HepG2 (cell line): ENCODE data around the gene SLC50A1. TPM values are rescaled to one million over a fixed set of nuclear protein-coding genes. Genes with fewer than 3 reads are reported as not detected.

ENCODE experiments used
- CBFB ChIP-seq: sonication (generic); formaldehyde crosslinking; IDR thresholded peaks from 2 replicates; pipeline ENCODE4 v1.4.0; 2020; ENCODE audit warnings: missing genetic modification reagents
- DPF2 ChIP-seq: sonication (generic); formaldehyde crosslinking; IDR thresholded peaks from 2 replicates; pipeline ENCODE4 v1.4.0; 2020; ENCODE audit warnings: mild to moderate bottlenecking, low read depth, missing genetic modification reagents, borderline replicate concordance
- KMT2A ChIP-seq: sonication (generic); formaldehyde crosslinking; IDR thresholded peaks from 2 replicates; pipeline ENCODE4 v1.4.0; 2020; ENCODE audit warnings: missing genetic modification reagents
- MAX ChIP-seq: IDR thresholded peaks from 2 replicates; pipeline ENCODE4 v1.6.1; 2012; ENCODE audit warnings: inconsistent platforms
- MYC ChIP-seq: sonication (generic); formaldehyde crosslinking; IDR thresholded peaks from 2 replicates; pipeline ENCODE4 v1.9.0; 2021; ENCODE audit warnings: missing genetic modification reagents, borderline replicate concordance
- NR0B2 ChIP-seq: sonication (generic); formaldehyde crosslinking; IDR thresholded peaks from 2 replicates; pipeline ENCODE4 v1.4.0; 2020; ENCODE audit warnings: mild to moderate bottlenecking, missing genetic modification reagents
- NR2C2 ChIP-seq: sonication (generic); formaldehyde crosslinking; IDR thresholded peaks from 2 replicates; pipeline ENCODE4 v1.4.0; 2020; ENCODE audit warnings: missing genetic modification reagents, mild to moderate bottlenecking, moderate library complexity, borderline replicate concordance
- PHF5A ChIP-seq: IDR thresholded peaks from one replicate; pipeline ENCODE4 v1.6.1; 2018; ENCODE audit warnings: low read depth, missing genetic modification reagents; ENCODE audit not compliant: unreplicated experiment
- PITX1 ChIP-seq: sonication (generic); formaldehyde crosslinking; IDR thresholded peaks from 2 replicates; pipeline ENCODE4 v1.5.1; 2020; ENCODE audit warnings: mild to moderate bottlenecking, missing genetic modification reagents
- PLSCR1 ChIP-seq: sonication (generic); formaldehyde crosslinking; IDR thresholded peaks from 2 replicates; pipeline ENCODE4 v1.5.0; 2020; ENCODE audit warnings: missing genetic modification reagents, mild to moderate bottlenecking, borderline replicate concordance
- POLR2A ChIP-seq, 2 experiments: IDR thresholded peaks; 2 replicates each; pipeline ENCODE4 v1.6.1; 2011; ENCODE audit warnings: low read depth in 2 of 2, low read length in 2 of 2, mild to moderate bottlenecking in 1 of 2, moderate library complexity in 1 of 2; ENCODE audit not compliant: insufficient read depth in 1 of 2
- YEATS4 ChIP-seq: sonication (generic); formaldehyde crosslinking; IDR thresholded peaks from 2 replicates; pipeline ENCODE4 v1.4.0; 2020; ENCODE audit warnings: missing genetic modification reagents, borderline replicate concordance
- ZFP36L2 ChIP-seq: sonication (generic); formaldehyde crosslinking; IDR thresholded peaks from 2 replicates; pipeline ENCODE4 v1.4.0; 2020; ENCODE audit warnings: missing genetic modification reagents
- ZFP62 ChIP-seq: sonication (generic); formaldehyde crosslinking; IDR thresholded peaks from 2 replicates; pipeline ENCODE4 v1.4.0; 2020; ENCODE audit warnings: missing genetic modification reagents
- ZNF33B ChIP-seq: sonication (generic); formaldehyde crosslinking; IDR thresholded peaks from 2 replicates; pipeline ENCODE4 v1.5.1; 2020; ENCODE audit warnings: mild to moderate bottlenecking, missing genetic modification reagents
- ZNF567 ChIP-seq: sonication (generic); formaldehyde crosslinking; IDR thresholded peaks from 2 replicates; pipeline ENCODE4 v1.8.1; 2023; ENCODE audit warnings: mild to moderate bottlenecking, missing genetic modification reagents, borderline replicate concordance
- ZNF629 ChIP-seq: sonication (generic); formaldehyde crosslinking; conservative IDR thresholded peaks from 2 replicates; pipeline ENCODE4 v1.5.0; 2020; ENCODE audit warnings: missing genetic modification reagents
- ZNF644 ChIP-seq: IDR thresholded peaks from 2 replicates; pipeline ENCODE4 v1.6.1; 2016; ENCODE audit warnings: low read depth
- ZNF749 ChIP-seq: sonication (generic); formaldehyde crosslinking; IDR thresholded peaks from 2 replicates; pipeline ENCODE4 v1.8.0; 2022; ENCODE audit warnings: mild to moderate bottlenecking, missing genetic modification reagents, moderate library complexity, borderline replicate concordance
- polyA plus RNA-seq, 8 experiments: library from polyadenylated mRNA; depleted of rRNA in 3 of 8; stranded (reverse) in 7 of 8; unstranded in 1 of 8; fragments of >200 nt; fragmentation: Illumina TruSeq in 4 of 8; extraction: Trizol in 4 of 8; gene quantifications; 2 replicates each; pipeline versions ENCODE4 v1.2.1 to v1.2.3, GENCODE V29; 2011 to 2016; ENCODE audit warnings: low read depth in 4 of 8, missing spikeins in 1 of 8, mixed read lengths in 1 of 8; ENCODE audit not compliant: insufficient read depth in 1 of 8
- total RNA-seq, 5 experiments: library from RNA; depleted of rRNA; stranded (reverse); fragments of >200 nt; fragmentation: Illumina TruSeq; extraction: Trizol; gene quantifications; 2 replicates each; pipeline ENCODE4 v1.2.3, GENCODE V29; 2016; ENCODE audit warnings: low read depth in 1 of 5
- TF ChIP-seq, protein P1 (sequence below): sonication (generic); formaldehyde crosslinking; IDR thresholded peaks from 2 replicates; pipeline ENCODE4 v1.4.0; 2020; ENCODE audit warnings: mild to moderate bottlenecking, low read depth, missing genetic modification reagents
- TF ChIP-seq, protein P2 (sequence below): sonication (generic); formaldehyde crosslinking; IDR thresholded peaks from 2 replicates; pipeline ENCODE4 v1.5.0; 2020; ENCODE audit warnings: mild to moderate bottlenecking, low read depth, missing genetic modification reagents, borderline replicate concordance
- TF ChIP-seq, protein P3 (sequence below): sonication (generic); formaldehyde crosslinking; IDR thresholded peaks from 2 replicates; pipeline ENCODE4 v1.4.0; 2020; ENCODE audit warnings: missing genetic modification reagents, borderline replicate concordance

SLC50A1 gene
- total and polyA plus RNA-seq, 2 of the 13 experiments (the other 11 are each of a cell fraction or from before 2014, with no cell fraction given) = 22.5 to 46.8 TPM

GRCh38 chr1:155178441-155179111 is 42.9 kb downstream of the SLC50A1 start (continued):
- TF ChIP-seq NR0B2 (CRISPR knock-in tag) = no peak
- peak; percentile 31; the same call in 1 of the 2 replicates for TF ChIP-seq PITX1 (CRISPR knock-in tag)
- TF ChIP-seq PHF5A (CRISPR knock-in tag) = no peak
- TF ChIP-seq DPF2 (CRISPR knock-in tag) = no peak
- peak; percentile 76 for TF ChIP-seq MAX
- TF ChIP-seq NR2C2 (CRISPR knock-in tag) = peak; percentile 98
- TF ChIP-seq ZNF33B (CRISPR knock-in tag) = no peak
- TF ChIP-seq ZFP36L2 = no peak
- no peak for TF ChIP-seq ZNF644 (CRISPR knock-in tag)
- TF ChIP-seq PLSCR1 (CRISPR knock-in tag) = no peak
- TF ChIP-seq KMT2A (CRISPR knock-in tag) = no peak
- TF ChIP-seq YEATS4 (CRISPR knock-in tag) = peak; percentile 33; the same call in 1 of the 2 replicates
- no peak for TF ChIP-seq CBFB (CRISPR knock-in tag)
- no peak for TF ChIP-seq ZFP62
- TF ChIP-seq, protein P1, sequence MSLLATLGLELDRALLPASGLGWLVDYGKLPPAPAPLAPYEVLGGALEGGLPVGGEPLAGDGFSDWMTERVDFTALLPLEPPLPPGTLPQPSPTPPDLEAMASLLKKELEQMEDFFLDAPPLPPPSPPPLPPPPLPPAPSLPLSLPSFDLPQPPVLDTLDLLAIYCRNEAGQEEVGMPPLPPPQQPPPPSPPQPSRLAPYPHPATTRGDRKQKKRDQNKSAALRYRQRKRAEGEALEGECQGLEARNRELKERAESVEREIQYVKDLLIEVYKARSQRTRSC (CRISPR knock-in tag) = no peak
- no peak for TF ChIP-seq ZNF749 (CRISPR knock-in tag)
- TF ChIP-seq ZNF629 = no peak
- TF ChIP-seq, protein P2, sequence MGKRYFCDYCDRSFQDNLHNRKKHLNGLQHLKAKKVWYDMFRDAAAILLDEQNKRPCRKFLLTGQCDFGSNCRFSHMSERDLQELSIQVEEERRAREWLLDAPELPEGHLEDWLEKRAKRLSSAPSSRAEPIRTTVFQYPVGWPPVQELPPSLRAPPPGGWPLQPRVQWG (CRISPR knock-in tag) = no peak
- no peak for TF ChIP-seq ZNF567 (CRISPR knock-in tag)
- TF ChIP-seq, protein P3, sequence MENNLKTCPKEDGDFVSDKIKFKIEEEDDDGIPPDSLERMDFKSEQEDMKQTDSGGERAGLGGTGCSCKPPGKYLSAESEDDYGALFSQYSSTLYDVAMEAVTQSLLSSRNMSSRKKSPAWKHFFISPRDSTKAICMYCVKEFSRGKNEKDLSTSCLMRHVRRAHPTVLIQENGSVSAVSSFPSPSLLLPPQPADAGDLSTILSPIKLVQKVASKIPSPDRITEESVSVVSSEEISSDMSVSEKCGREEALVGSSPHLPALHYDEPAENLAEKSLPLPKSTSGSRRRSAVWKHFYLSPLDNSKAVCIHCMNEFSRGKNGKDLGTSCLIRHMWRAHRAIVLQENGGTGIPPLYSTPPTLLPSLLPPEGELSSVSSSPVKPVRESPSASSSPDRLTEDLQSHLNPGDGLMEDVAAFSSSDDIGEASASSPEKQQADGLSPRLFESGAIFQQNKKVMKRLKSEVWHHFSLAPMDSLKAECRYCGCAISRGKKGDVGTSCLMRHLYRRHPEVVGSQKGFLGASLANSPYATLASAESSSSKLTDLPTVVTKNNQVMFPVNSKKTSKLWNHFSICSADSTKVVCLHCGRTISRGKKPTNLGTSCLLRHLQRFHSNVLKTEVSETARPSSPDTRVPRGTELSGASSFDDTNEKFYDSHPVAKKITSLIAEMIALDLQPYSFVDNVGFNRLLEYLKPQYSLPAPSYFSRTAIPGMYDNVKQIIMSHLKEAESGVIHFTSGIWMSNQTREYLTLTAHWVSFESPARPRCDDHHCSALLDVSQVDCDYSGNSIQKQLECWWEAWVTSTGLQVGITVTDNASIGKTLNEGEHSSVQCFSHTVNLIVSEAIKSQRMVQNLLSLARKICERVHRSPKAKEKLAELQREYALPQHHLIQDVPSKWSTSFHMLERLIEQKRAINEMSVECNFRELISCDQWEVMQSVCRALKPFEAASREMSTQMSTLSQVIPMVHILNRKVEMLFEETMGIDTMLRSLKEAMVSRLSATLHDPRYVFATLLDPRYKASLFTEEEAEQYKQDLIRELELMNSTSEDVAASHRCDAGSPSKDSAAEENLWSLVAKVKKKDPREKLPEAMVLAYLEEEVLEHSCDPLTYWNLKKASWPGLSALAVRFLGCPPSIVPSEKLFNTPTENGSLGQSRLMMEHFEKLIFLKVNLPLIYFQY (CRISPR knock-in tag) = no peak
- TF ChIP-seq POLR2A (IDR thresholded peaks at IDR 0.05; ENCODE audit: insufficient read depth in 1 of 2, low read depth in 2 of 2, low read length in 2 of 2) = peak in 1 of 2 experiments; percentile 37; a peak in 1 of 4 replicates
- TF ChIP-seq MYC (CRISPR knock-in tag) = peak; percentile 57; the same call in 1 of the 2 replicates
